Measurements from ENCODE around the gene PROCA1. TPM values are rescaled to one million over a fixed set of nuclear protein-coding genes. Genes with fewer than 3 reads are reported as not detected.
A peak's percentile ranks its signal among the peaks of the same experiment; 100 is the strongest.

PROCA1 gene
- total and polyA plus RNA-seq, 2 of the 13 experiments (the other 11 are each of a cell fraction or from before 2014, with no cell fraction given) = 0.73 to 1.5 TPM

GRCh38 chr17:28661635-28662526 is 49.8 kb downstream of the PROCA1 start, which contains the start of the genes SDF2 and SUPT6H (continued):
- TF ChIP-seq ZSCAN9 (CRISPR knock-in tag; IDR thresholded peaks at IDR 0.05; ENCODE audit: borderline replicate concordance) (no peak), FOXK2 (IDR thresholded peaks at IDR 0.05) (no peak), ZNF335 (CRISPR knock-in tag; IDR thresholded peaks at IDR 0.05) (peak; percentile 44; the same call in 1 of the 2 replicates), GATAD1 (CRISPR knock-in tag; IDR thresholded peaks at IDR 0.05) (peak; percentile 95), RAD21 (CRISPR knock-in tag; IDR thresholded peaks at IDR 0.05) (no peak), ZNF646 (CRISPR knock-in tag; IDR thresholded peaks at IDR 0.05) (no peak), ZNF101 (CRISPR knock-in tag; IDR thresholded peaks at IDR 0.05; ENCODE audit: borderline replicate concordance, low read depth) (no peak), RNF2 (conservative IDR thresholded peaks at IDR 0.05; ENCODE audit: low read depth) (no peak), HBP1 (CRISPR knock-in tag; IDR thresholded peaks at IDR 0.05; ENCODE audit: low read depth) (peak; percentile 14; the same call in 1 of the 2 replicates), MYC (CRISPR knock-in tag; IDR thresholded peaks at IDR 0.05; ENCODE audit: borderline replicate concordance) (no peak), ZNF512B (CRISPR knock-in tag; IDR thresholded peaks at IDR 0.05; ENCODE audit: borderline replicate concordance) (no peak), TBL1XR1 (IDR thresholded peaks at IDR 0.05; ENCODE audit: borderline replicate concordance, low read length, partially characterized antibody) (no peak), SP140L (CRISPR knock-in tag; IDR thresholded peaks at IDR 0.05; ENCODE audit: borderline replicate concordance) (0 out of 2 replicates have a peak, but pooled peaks have one; percentile 47), RFX5 (IDR thresholded peaks at IDR 0.05; ENCODE audit: low read depth, low read length) (no peak; the same call in 1 of the 2 replicates)
- TF ChIP-seq, protein P1, sequence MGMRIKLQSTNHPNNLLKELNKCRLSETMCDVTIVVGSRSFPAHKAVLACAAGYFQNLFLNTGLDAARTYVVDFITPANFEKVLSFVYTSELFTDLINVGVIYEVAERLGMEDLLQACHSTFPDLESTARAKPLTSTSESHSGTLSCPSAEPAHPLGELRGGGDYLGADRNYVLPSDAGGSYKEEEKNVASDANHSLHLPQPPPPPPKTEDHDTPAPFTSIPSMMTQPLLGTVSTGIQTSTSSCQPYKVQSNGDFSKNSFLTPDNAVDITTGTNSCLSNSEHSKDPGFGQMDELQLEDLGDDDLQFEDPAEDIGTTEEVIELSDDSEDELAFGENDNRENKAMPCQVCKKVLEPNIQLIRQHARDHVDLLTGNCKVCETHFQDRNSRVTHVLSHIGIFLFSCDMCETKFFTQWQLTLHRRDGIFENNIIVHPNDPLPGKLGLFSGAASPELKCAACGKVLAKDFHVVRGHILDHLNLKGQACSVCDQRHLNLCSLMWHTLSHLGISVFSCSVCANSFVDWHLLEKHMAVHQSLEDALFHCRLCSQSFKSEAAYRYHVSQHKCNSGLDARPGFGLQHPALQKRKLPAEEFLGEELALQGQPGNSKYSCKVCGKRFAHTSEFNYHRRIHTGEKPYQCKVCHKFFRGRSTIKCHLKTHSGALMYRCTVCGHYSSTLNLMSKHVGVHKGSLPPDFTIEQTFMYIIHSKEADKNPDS (CRISPR knock-in tag; IDR thresholded peaks at IDR 0.05) = no peak

Measured in HepG2 (cell line).